ENCODE measurements around the gene CERS4. TPM values are rescaled to one million over a fixed set of nuclear protein-coding genes. Genes with fewer than 3 reads are reported as not detected.

CERS4 gene
- 10 to 100 TPM; 20.3 to 28.2 TPM for total RNA-seq

GRCh38 chr19:8208922-8209461 lies at the start of gene CERS4:
Gene CERS4, plus strand, starts transcription at chr19:8209370. Its CDS starts 41,707 bp downstream, at chr19:8251077.
- ATAC-seq: peak; percentile 87
- peak; percentile 81 for DNase-seq
- CTCF ChIA-PET: interaction anchor here (0.6 to 1.3 kb wide), 5 partner anchors 14 to 265 kb away, joined by 3 to 5 read pairs (median 4); no protein-coding TSS in a partner anchor

GRCh38 chr19:8161135-8161646 lies 48.0 kb upstream of the CERS4 start:
- peaks cover 5% of the 10 kb centered on the region for H3K27me3 Mint-ChIP-seq
- no peaks in the 10 kb centered on the region for H3K9me3 Mint-ChIP-seq (ENCODE audit: low read depth)
- ATAC-seq (peak; percentile 47), DNase-seq (no peak)
- no peaks in the 10 kb centered on the region for H3K36me3 Mint-ChIP-seq
- H3K4me1 Mint-ChIP-seq: peaks cover 9% of the 10 kb centered on the region
- no peak overlapping the region for H3K4me3 Mint-ChIP-seq
- no peak overlapping the region for H3K27ac Mint-ChIP-seq
- CTCF ChIA-PET: no interaction called here

More at GRCh38 chr19:8208922-8209461, at the start of gene CERS4:
- peak within 1 kb of the TSS; percentile 82 for H3K4me3 Mint-ChIP-seq
- peaks cover 18% of the 10 kb centered on the region for H3K4me1 Mint-ChIP-seq
- no peaks in the 10 kb centered on the region for H3K27me3 Mint-ChIP-seq
- no peaks in the 10 kb centered on the region for H3K9me3 Mint-ChIP-seq (ENCODE audit: low read depth)
- H3K36me3 Mint-ChIP-seq: peaks cover 2% of the 10 kb centered on the region
- peak within 1 kb of the TSS; percentile 89 for H3K27ac Mint-ChIP-seq

GRCh38 chr19:8163759-8164158 lies 45.4 kb upstream of the CERS4 start:
- no peaks in the 10 kb centered on the region for H3K27me3 Mint-ChIP-seq
- CTCF ChIA-PET: interaction anchor here (1.3 kb wide), 1 partner anchor 76 kb away, joined by 3 read pairs; no protein-coding TSS in a partner anchor
- H3K4me1 Mint-ChIP-seq: peaks cover 9% of the 10 kb centered on the region
- H3K27ac Mint-ChIP-seq: no peak overlapping the region
- DNase-seq: no peak
- no peaks in the 10 kb centered on the region for H3K9me3 Mint-ChIP-seq (ENCODE audit: low read depth)
- no peaks in the 10 kb centered on the region for H3K36me3 Mint-ChIP-seq
- no peak for ATAC-seq
- H3K4me3 Mint-ChIP-seq: no peak overlapping the region

- DNase-seq (no peak), ATAC-seq (no peak)
- Mint-ChIP-seq H3K9me3 (ENCODE audit: low read depth) (no peaks in the 10 kb centered on the region), H3K27me3 (no peaks in the 10 kb centered on the region), H3K4me3 (no peak overlapping the region), H3K36me3 (no peaks in the 10 kb centered on the region), H3K27ac (no peak overlapping the region), H3K4me1 (no peaks in the 10 kb centered on the region)
- CTCF ChIA-PET: interaction anchor here (0.9 to 1.1 kb wide), 2 partner anchors 9 to 85 kb away, joined by 3 to 6 read pairs; no protein-coding TSS in a partner anchor
Observed at GRCh38 chr19:8167985-8168384, 41.2 kb upstream of the CERS4 start.

- DNase-seq (no peak), ATAC-seq (no peak)
- CTCF ChIA-PET: interaction anchor here (0.9 to 1.1 kb wide), 2 partner anchors 10 to 85 kb away, joined by 3 to 6 read pairs; no protein-coding TSS in a partner anchor
- no peaks in the 10 kb centered on the region for H3K4me1 Mint-ChIP-seq
- no peaks in the 10 kb centered on the region for H3K9me3 Mint-ChIP-seq (ENCODE audit: low read depth)
- H3K27ac Mint-ChIP-seq: no peak overlapping the region
- no peaks in the 10 kb centered on the region for H3K36me3 Mint-ChIP-seq
- H3K27me3 Mint-ChIP-seq: no peaks in the 10 kb centered on the region
- no peak overlapping the region for H3K4me3 Mint-ChIP-seq
Observed at GRCh38 chr19:8168537-8168936, 40.6 kb upstream of the CERS4 start.

DNA sequence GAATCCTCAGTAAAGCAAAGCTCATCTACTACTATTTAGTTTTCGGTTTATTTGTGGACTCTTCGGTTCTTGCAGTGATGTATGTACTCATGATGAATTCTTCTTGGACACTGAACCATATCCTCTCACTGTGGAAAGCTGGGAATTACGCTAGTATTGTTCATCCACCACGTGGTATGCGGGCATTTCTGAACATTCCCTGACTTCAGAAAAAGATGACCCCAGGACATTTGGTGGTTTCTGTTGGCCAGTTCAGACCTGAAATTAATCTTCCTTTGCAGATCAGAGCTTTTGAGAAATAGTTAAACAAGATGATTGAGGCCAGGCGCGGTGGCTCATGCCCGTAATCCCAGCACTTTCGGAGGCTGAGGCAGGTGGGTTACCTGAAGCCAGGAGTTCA lies 34.5 kb upstream of the CERS4 start:
- Mint-ChIP-seq H3K4me1 (no peaks in the 10 kb centered on the region), H3K27ac (no peak overlapping the region), H3K36me3 (no peaks in the 10 kb centered on the region), H3K9me3 (ENCODE audit: low read depth) (no peaks in the 10 kb centered on the region), H3K27me3 (no peaks in the 10 kb centered on the region), H3K4me3 (no peak overlapping the region)
- DNase-seq: no peak
- ATAC-seq: no peak
- CTCF ChIA-PET: interaction anchor here (0.6 to 1.6 kb wide), 2 partner anchors 16 to 141 kb away, joined by 3 to 4 read pairs; no protein-coding TSS in a partner anchor

DNA sequence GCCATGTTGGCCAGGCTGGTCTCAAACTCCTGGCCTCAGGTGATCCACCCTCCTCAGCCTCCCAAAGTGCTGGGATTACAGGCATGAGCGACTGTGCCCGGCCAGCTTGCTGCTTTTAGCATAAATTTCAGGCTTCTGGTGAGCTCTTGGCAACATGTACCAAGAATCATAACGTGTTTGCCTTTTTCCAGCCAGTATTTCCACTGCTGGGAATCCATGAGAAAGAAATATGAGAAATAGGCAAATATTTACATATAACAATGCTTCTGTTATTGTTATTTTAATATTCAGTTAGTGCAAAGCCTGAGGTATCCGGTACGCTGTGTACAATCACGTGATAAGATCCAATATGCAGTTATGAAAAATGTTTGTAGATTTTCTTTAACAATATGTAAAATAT lies 29.2 kb upstream of the CERS4 start:
- CTCF ChIA-PET: interaction anchor here (0.6 to 2.0 kb wide), 4 partner anchors 14 to 678 kb away, joined by 3 to 4 read pairs (median 4); no protein-coding TSS in a partner anchor
- Mint-ChIP-seq H3K27me3 (no peaks in the 10 kb centered on the region), H3K9me3 (ENCODE audit: low read depth) (no peaks in the 10 kb centered on the region), H3K4me3 (no peak overlapping the region), H3K36me3 (no peaks in the 10 kb centered on the region), H3K27ac (no peak overlapping the region), H3K4me1 (peaks cover 6% of the 10 kb centered on the region)
- DNase-seq: no peak
- no peak for ATAC-seq

- peaks cover 10% of the 10 kb centered on the region for H3K4me1 Mint-ChIP-seq
- no peaks in the 10 kb centered on the region for H3K9me3 Mint-ChIP-seq (ENCODE audit: low read depth)
- H3K27ac Mint-ChIP-seq: no peak overlapping the region
- ATAC-seq (no peak), DNase-seq (no peak)
- CTCF ChIA-PET: no interaction called here
- no peak overlapping the region for H3K4me3 Mint-ChIP-seq
- H3K27me3 Mint-ChIP-seq: no peaks in the 10 kb centered on the region
- H3K36me3 Mint-ChIP-seq: no peaks in the 10 kb centered on the region
Observed at GRCh38 chr19:8184274-8184673, 24.9 kb upstream of the CERS4 start.

DNA sequence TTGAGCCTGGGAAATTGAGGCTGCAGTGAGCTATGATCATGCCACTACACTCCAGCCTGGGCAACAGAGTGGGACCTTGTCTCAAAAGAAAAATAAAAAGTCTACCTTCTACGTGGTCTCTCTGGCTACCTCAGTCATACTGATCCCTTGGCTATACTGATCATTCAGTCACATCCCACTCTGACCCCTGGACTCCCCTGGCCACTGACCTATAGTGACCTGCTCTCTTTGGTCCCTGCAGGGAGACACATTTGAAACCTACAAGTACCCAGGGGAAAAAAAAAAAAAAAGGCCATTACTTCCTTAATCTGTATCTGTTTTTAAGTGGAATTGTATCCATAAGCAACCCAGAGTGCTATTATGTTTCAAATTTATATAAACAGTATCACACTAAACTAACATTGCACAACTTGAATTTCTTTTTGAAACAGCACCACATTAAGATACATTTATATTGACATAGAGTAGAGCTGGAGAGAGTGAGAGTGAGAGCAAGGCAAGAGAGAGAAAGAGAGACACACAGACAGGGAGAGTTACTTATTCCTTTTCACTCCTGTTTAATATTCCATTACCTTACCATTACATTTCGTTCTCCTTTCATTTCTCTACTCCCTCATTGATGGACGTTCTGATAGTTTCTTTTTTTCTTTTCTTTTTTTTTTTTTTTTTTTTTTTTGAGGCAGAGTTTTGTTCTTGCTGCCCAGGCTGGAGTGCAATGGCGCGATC lies 23.7 kb upstream of the CERS4 start:
- CTCF ChIA-PET: no interaction called here
- H3K4me3 Mint-ChIP-seq: no peak overlapping the region
- ATAC-seq (no peak), DNase-seq (no peak)
- H3K36me3 Mint-ChIP-seq: no peaks in the 10 kb centered on the region
- H3K27me3 Mint-ChIP-seq: no peaks in the 10 kb centered on the region
- no peak overlapping the region for H3K27ac Mint-ChIP-seq
- H3K4me1 Mint-ChIP-seq: peaks cover 10% of the 10 kb centered on the region
- no peaks in the 10 kb centered on the region for H3K9me3 Mint-ChIP-seq (ENCODE audit: low read depth)

GRCh38 chr19:8192221-8192820 lies 16.8 kb upstream of the CERS4 start:
- Mint-ChIP-seq H3K4me3 (no peak overlapping the region), H3K4me1 (peaks cover 44% of the 10 kb centered on the region)
- CTCF ChIA-PET: interaction anchor here (1.3 kb wide), 1 partner anchor 12 kb away, joined by 3 read pairs; no protein-coding TSS in a partner anchor

GRCh38 chr19:8194528-8195267 lies 14.5 kb upstream of the CERS4 start:
- peaks cover 45% of the 10 kb centered on the region for H3K4me1 Mint-ChIP-seq
- H3K9me3 Mint-ChIP-seq (ENCODE audit: low read depth): peaks cover 2% of the 10 kb centered on the region
- H3K4me3 Mint-ChIP-seq: peak overlapping the region; percentile 72
- CTCF ChIA-PET: interaction anchor here (1.0 to 2.5 kb wide), 8 partner anchors 11 to 274 kb away, joined by 3 to 19 read pairs (median 4); partner anchors contain the start of genes CERS4 and SNAPC2
- ATAC-seq (peak; percentile 82), DNase-seq (peak; percentile 90)
- peak overlapping the region; percentile 98 for H3K27ac Mint-ChIP-seq
- H3K27me3 Mint-ChIP-seq: no peaks in the 10 kb centered on the region
- H3K36me3 Mint-ChIP-seq: no peaks in the 10 kb centered on the region

More at GRCh38 chr19:8192221-8192820, 16.8 kb upstream of the CERS4 start:
- peaks cover 2% of the 10 kb centered on the region for H3K9me3 Mint-ChIP-seq (ENCODE audit: low read depth)
- H3K36me3 Mint-ChIP-seq: no peaks in the 10 kb centered on the region
- no peaks in the 10 kb centered on the region for H3K27me3 Mint-ChIP-seq
- H3K27ac Mint-ChIP-seq: peak overlapping the region; percentile 14
- DNase-seq: no peak
- ATAC-seq: no peak

DNA sequence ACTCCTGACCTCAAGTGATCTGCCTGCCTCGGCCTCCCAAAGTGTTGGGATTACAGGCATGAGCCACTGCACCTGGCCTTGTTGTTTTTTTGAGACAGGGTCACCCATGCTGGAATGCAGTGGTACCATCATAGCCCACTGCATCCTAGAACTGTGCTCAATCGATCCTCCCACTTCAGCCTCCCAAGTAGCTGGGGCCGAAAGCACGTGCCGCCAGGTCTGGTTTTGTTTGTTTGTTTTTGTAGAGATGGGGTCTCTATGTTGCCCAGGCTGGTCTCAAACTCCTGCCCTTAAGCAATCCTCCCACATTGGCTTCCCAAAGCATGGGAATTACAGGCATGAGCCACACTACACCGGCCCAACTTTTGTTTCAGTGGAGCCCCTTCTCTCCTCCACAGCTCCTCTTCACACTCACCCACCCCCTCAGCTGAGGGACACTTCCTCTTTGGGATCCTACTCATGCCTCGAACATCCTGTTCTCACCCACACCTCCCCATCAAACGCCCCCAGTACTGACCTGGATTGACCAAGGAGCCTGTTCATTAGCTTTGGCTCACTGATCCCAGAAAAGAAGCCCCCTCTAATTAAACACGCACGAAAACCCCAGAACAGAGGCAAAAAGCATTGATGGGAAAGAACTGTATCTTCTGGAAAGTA lies 12.8 kb upstream of the CERS4 start:
- ATAC-seq (no peak), DNase-seq (no peak)
- Mint-ChIP-seq H3K27ac (peak overlapping the region; percentile 2), H3K4me3 (no peak overlapping the region), H3K27me3 (peaks cover 5% of the 10 kb centered on the region), H3K36me3 (no peaks in the 10 kb centered on the region), H3K4me1 (peaks cover 45% of the 10 kb centered on the region), H3K9me3 (ENCODE audit: low read depth) (peaks cover 2% of the 10 kb centered on the region)
- CTCF ChIA-PET: interaction anchor here (0.8 kb wide), 1 partner anchor 14 kb away, joined by 3 read pairs; no protein-coding TSS in a partner anchor
